BE2C (cell line): ENCODE results near the gene RGL1.

Source experiments
- DNase-seq: peaks from one replicate; pipeline ENCODE4 v3.0.0-alpha.2; 2020
- H3K27me3 ChIP-seq: fragments of 250-450 bp; sonication (Bioruptor Pico); 2 replicates; pipeline ENCODE4 v1.5.1; 2020; ENCODE audit warnings: mild to moderate bottlenecking
- H3K36me3 ChIP-seq: fragments of 250-450 bp; sonication (Bioruptor Pico); 2 replicates; pipeline ENCODE4 v1.5.1; 2020; ENCODE audit warnings: mild to moderate bottlenecking
- H3K4me1 ChIP-seq: fragments of 250-450 bp; sonication (Bioruptor Pico); 2 replicates; pipeline ENCODE4 v1.5.1; 2020
- H3K4me3 ChIP-seq: 2 replicates; pipeline ENCODE4 v1.5.1; 2011; ENCODE audit warnings: low read depth, low read length
- H3K9me3 ChIP-seq: fragments of 250-450 bp; sonication (Bioruptor Pico); 2 replicates; pipeline ENCODE4 v1.5.1; 2020
- TF ChIP-seq, protein P1 (sequence below): IDR thresholded peaks from 2 replicates; pipeline ENCODE4 v1.5.1; 2012; ENCODE audit warnings: mild to moderate bottlenecking, low read depth, low read length

The RGL1 gene

DNA sequence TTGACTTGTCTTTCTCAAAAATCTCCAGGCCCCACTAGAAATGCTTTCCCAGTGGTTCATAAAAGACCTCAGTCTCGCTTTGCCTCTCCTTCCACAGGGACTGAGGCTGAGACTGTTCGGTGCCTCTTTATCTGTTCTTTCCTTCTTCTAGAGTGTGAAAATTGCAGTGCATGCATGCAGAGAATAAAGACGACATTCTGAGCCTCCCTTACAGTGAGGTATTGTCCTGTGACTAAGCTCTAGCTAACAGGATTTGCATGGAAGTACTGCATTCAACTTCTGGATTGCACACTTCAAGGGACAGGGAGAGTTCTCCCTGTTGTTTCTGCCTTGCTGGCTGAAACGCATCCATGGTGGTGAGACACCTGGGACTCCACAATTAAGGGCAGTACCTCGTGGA lies 163.5 kb downstream of the RGL1 start:
- H3K9me3 ChIP-seq: no peaks in the 10 kb centered on the region
- H3K27me3 ChIP-seq: no peaks in the 10 kb centered on the region
- no peak for DNase-seq
- no peaks in the 10 kb centered on the region for H3K4me1 ChIP-seq
- no peak overlapping the region for H3K4me3 ChIP-seq
- TF ChIP-seq, protein P1, sequence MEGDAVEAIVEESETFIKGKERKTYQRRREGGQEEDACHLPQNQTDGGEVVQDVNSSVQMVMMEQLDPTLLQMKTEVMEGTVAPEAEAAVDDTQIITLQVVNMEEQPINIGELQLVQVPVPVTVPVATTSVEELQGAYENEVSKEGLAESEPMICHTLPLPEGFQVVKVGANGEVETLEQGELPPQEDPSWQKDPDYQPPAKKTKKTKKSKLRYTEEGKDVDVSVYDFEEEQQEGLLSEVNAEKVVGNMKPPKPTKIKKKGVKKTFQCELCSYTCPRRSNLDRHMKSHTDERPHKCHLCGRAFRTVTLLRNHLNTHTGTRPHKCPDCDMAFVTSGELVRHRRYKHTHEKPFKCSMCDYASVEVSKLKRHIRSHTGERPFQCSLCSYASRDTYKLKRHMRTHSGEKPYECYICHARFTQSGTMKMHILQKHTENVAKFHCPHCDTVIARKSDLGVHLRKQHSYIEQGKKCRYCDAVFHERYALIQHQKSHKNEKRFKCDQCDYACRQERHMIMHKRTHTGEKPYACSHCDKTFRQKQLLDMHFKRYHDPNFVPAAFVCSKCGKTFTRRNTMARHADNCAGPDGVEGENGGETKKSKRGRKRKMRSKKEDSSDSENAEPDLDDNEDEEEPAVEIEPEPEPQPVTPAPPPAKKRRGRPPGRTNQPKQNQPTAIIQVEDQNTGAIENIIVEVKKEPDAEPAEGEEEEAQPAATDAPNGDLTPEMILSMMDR: no peak
- no peaks in the 10 kb centered on the region for H3K36me3 ChIP-seq

DNA sequence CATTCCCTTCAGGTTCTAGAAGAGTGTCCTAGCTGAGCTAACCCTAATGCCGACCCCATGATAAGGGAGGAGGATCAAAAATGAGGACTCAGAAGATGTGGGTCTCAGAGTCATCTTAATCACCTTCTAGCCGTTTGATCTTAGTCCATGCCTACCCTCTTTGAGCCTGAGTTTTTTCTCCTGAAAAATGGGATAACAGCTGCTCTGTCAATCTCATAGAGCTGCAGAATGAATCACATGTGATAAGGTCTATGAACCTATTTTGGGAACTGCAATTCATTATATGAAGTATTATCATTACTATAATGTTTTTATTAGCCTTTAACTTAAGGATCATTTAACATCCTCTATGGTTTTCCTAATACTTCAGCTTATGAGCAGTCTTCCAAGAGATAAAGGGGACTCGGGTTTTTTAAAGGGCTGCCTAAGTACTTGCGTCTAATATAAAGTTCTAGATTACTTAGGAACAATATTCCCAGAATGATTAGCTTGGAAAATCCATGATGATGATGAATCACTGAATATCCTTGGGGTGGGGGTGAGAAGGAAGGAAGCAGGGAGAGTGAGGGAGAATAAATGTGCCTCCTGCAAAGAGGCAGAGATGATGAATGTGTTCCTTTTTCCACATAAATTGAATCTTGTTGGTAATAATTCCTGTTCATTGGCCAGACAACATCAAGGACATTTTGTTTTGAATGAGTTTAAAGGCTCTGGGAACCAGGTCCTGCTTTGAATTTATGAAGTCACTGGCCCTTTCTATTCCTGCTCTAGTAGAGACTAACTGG lies 165.8 kb downstream of the RGL1 start:
- TF ChIP-seq, protein P1: no peak
- H3K36me3 ChIP-seq: no peaks in the 10 kb centered on the region
- H3K27me3 ChIP-seq: no peaks in the 10 kb centered on the region
- H3K4me3 ChIP-seq: no peak overlapping the region
- H3K9me3 ChIP-seq: no peaks in the 10 kb centered on the region
- no peak for DNase-seq
- no peaks in the 10 kb centered on the region for H3K4me1 ChIP-seq

DNA sequence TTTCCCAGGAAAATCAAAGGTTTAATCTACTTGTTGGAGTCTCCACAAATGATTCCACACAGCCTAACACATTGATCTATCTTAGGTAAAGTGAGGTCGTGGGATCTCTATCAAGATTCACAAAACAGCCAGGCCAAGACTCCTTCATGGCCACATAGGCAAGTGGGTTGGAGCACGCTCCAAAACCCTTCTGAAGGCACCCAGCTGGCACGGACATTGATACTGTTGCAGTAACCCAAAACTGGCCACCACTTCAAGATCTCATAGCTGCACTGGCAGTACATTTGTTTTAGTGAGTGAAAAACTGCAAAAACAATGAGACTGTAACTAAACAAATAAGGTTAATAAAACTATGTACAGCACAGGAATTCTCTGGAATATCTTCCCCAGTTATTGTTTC lies 170.7 kb downstream of the RGL1 start:
- no peak for DNase-seq
- Histone ChIP-seq H3K36me3 (no peaks in the 10 kb centered on the region), H3K9me3 (no peaks in the 10 kb centered on the region), H3K4me1 (no peaks in the 10 kb centered on the region), H3K27me3 (no peaks in the 10 kb centered on the region), H3K4me3 (no peak overlapping the region)
- TF ChIP-seq, protein P1: no peak

DNA sequence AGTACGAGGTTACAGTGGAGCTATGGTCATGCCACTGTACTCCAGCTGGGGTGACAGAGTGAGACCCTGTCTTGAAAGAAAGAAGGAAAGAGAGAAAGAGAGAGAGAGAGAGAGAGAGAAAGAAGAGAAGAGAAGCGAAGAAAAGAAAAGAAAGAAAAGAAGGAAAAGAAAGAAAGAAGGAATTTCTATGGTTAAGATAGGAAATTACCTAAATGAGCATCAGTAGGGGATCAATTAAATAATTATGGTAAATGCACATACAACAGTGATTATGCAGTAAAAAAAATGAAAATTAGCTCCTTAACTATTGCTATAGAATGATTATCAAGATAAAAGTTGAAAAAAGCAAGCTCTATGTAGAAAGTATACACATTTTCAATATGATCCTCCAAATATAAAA lies 172.8 kb downstream of the RGL1 start:
- no peaks in the 10 kb centered on the region for H3K36me3 ChIP-seq
- H3K27me3 ChIP-seq: no peaks in the 10 kb centered on the region
- TF ChIP-seq, protein P1: no peak
- H3K4me1 ChIP-seq: no peaks in the 10 kb centered on the region
- no peaks in the 10 kb centered on the region for H3K9me3 ChIP-seq
- no peak for DNase-seq
- H3K4me3 ChIP-seq: no peak overlapping the region
